DOHH2 (cell line): ENCODE measurements around the gene TMEM18.

Experiments
- H3F3A ChIP-seq: fragments of 200-600 bp; sonication (generic), shearing (Covaris generic); 2 replicates; pipeline ENCODE4 v1.6.0; 2016; ENCODE audit warnings: antibody characterized with exemption, mild to moderate bottlenecking; ENCODE audit not compliant: control insufficient read depth, insufficient read depth
- H3K27ac ChIP-seq: fragments of 200-600 bp; sonication (generic); 2 replicates; pipeline ENCODE4 v1.5.1; 2014; ENCODE audit warnings: low read depth, mild to moderate bottlenecking, low read length, moderate library complexity
- H3K27me3 ChIP-seq: fragments of 200-600 bp; sonication (generic); 2 replicates; pipeline ENCODE4 v1.6.1; 2014; ENCODE audit warnings: mild to moderate bottlenecking, low read length, mixed read lengths; ENCODE audit not compliant: control insufficient read depth
- H3K36me3 ChIP-seq: fragments of 200-600 bp; sonication (generic); 2 replicates; pipeline ENCODE4 v1.6.1; 2014; ENCODE audit warnings: mild to moderate bottlenecking, low read length, moderate library complexity, mixed read lengths; ENCODE audit not compliant: control insufficient read depth
- H3K4me1 ChIP-seq: fragments of 200-600 bp; sonication (generic); 2 replicates; pipeline ENCODE4 v1.6.1; 2014; ENCODE audit warnings: mild to moderate bottlenecking, low read length, mixed read lengths; ENCODE audit not compliant: control insufficient read depth
- H3K4me2 ChIP-seq: fragments of 200-600 bp; sonication (generic); 2 replicates; pipeline ENCODE4 v1.6.0; 2014; ENCODE audit warnings: mild to moderate bottlenecking, low read length, moderate library complexity
- H3K4me3 ChIP-seq: fragments of 200-600 bp; sonication (generic); 2 replicates; pipeline ENCODE4 v1.5.1; 2014; ENCODE audit warnings: mild to moderate bottlenecking, low read length, mixed read lengths
- H3K79me2 ChIP-seq: fragments of 200-600 bp; sonication (generic); 2 replicates; pipeline ENCODE4 v1.6.1; 2014; ENCODE audit warnings: mild to moderate bottlenecking, low read length, mixed read lengths; ENCODE audit not compliant: control insufficient read depth
- H3K9me2 ChIP-seq: fragments of 200-600 bp; sonication (generic); replicated peaks from 2 replicates; pipeline ENCODE4 v1.6.1; 2014; ENCODE audit warnings: mild to moderate bottlenecking, low read length, mixed read lengths; ENCODE audit not compliant: control insufficient read depth
- H3K9me3 ChIP-seq: fragments of 200-600 bp; sonication (generic); 2 replicates; pipeline ENCODE4 v1.6.1; 2014; ENCODE audit warnings: antibody characterized with exemption, low read length, mixed read lengths; ENCODE audit not compliant: control insufficient read depth, insufficient read depth
- H4K20me1 ChIP-seq: fragments of 200-600 bp; sonication (generic); 2 replicates; pipeline ENCODE4 v1.6.0; 2014; ENCODE audit warnings: low read depth, mild to moderate bottlenecking, antibody characterized with exemption, low read length, moderate library complexity; ENCODE audit not compliant: control insufficient read depth, insufficient read depth
- CTCF ChIP-seq: fragments of 200-600 bp; sonication (generic); IDR thresholded peaks from one replicate; pipeline ENCODE4 v1.5.1; 2014; ENCODE audit warnings: antibody characterized with exemption, mild to moderate bottlenecking, low read depth, low read length; ENCODE audit not compliant: poor library complexity, severe bottlenecking
- EZH2phosphoT487 ChIP-seq: fragments of 200-600 bp; sonication (generic); IDR thresholded peaks from 2 replicates; pipeline ENCODE4 v1.6.1; 2017; ENCODE audit warnings: borderline replicate concordance, mild to moderate bottlenecking, antibody characterized with exemption, low read length, moderate library complexity, mixed read lengths

The TMEM18 gene

GRCh38 chr2:664063-664462 lies 13.1 kb downstream of the TMEM18 start:
- peaks cover 10% of the 10 kb centered on the region for H3K4me1 ChIP-seq
- no peaks in the 10 kb centered on the region for H3K27me3 ChIP-seq
- H3K4me2 ChIP-seq: no peak overlapping the region
- H3K4me3 ChIP-seq: no peak overlapping the region
- no peaks in the 10 kb centered on the region for H3K79me2 ChIP-seq
- peaks cover 4% of the 10 kb centered on the region; the same call in 1 of the 2 replicates for H3F3A ChIP-seq
- H3K9me2 ChIP-seq: no peaks in the 10 kb centered on the region
- H4K20me1 ChIP-seq: 0 out of 2 replicates have a peak, but pooled peaks cover 5% of the 10 kb centered on the region
- no peaks in the 10 kb centered on the region for H3K9me3 ChIP-seq
- H3K36me3 ChIP-seq: peaks cover 37% of the 10 kb centered on the region
- H3K27ac ChIP-seq: no peak overlapping the region
- TF ChIP-seq CTCF (no peak), EZH2phosphoT487 (no peak)

DNA sequence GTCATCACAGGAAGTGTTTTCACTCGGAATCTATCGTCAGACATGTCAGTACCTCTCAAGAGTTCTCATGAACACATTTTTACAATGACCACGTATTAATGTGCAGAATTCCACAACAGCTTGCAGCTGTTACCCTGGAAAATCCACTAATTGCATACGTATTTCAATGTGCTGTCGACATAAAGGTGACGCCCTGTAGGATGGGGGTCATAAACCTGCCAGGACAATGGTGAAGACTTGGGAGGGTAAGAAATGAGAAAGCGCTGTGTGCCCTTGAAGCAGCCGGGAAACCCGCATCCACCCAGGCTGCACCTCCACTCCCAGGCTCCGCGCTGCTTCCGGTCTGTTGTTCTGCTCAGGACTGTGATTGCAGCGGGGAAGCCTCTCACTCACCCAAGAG lies 14.0 kb downstream of the TMEM18 start:
- Histone ChIP-seq H3K27me3 (0 out of 2 replicates have a peak, but pooled peaks cover 2% of the 10 kb centered on the region), H3K9me2 (no peaks in the 10 kb centered on the region), H3K79me2 (no peaks in the 10 kb centered on the region), H3K36me3 (peaks cover 29% of the 10 kb centered on the region), H4K20me1 (0 out of 2 replicates have a peak, but pooled peaks cover 5% of the 10 kb centered on the region), H3K4me2 (no peak overlapping the region), H3K4me3 (no peak overlapping the region), H3K27ac (no peak overlapping the region), H3K4me1 (peaks cover 10% of the 10 kb centered on the region), H3K9me3 (no peaks in the 10 kb centered on the region), H3F3A (peaks cover 4% of the 10 kb centered on the region; the same call in 1 of the 2 replicates)
- no peak for TF ChIP-seq EZH2phosphoT487
- no peak for TF ChIP-seq CTCF

GRCh38 chr2:661360-661635 lies 15.9 kb downstream of the TMEM18 start:
- Histone ChIP-seq H3K79me2 (no peaks in the 10 kb centered on the region), H3K27me3 (0 out of 2 replicates have a peak, but pooled peaks cover 2% of the 10 kb centered on the region), H3K9me3 (no peaks in the 10 kb centered on the region), H3K4me3 (no peak overlapping the region), H3K9me2 (no peaks in the 10 kb centered on the region), H3F3A (peaks cover 4% of the 10 kb centered on the region; the same call in 1 of the 2 replicates), H3K4me2 (no peak overlapping the region), H3K36me3 (peaks cover 14% of the 10 kb centered on the region; the same call in 1 of the 2 replicates), H3K27ac (no peak overlapping the region), H4K20me1 (0 out of 2 replicates have a peak, but pooled peaks cover 5% of the 10 kb centered on the region), H3K4me1 (peaks cover 10% of the 10 kb centered on the region)
- TF ChIP-seq EZH2phosphoT487 (no peak), CTCF (no peak)
